Left renal pelvis (tissue), 4 donors: ENCODE results near the gene TIAM2. TPM values are rescaled to one million over a fixed set of nuclear protein-coding genes. Genes with fewer than 3 reads are reported as not detected.
A peak's percentile ranks its signal among the peaks of the same experiment; 100 is the strongest.

ENCODE experiments used
- DNase-seq, 4 donors: peaks; one replicate each; pipeline ENCODE4 v3.0.0-alpha.2; 2013; ENCODE audit warnings: low read depth in 4 of 4, low spot score in 3 of 4
- polyA plus RNA-seq, 4 donors: library from polyadenylated mRNA; unstranded; fragments of 120-200 nt; gene quantifications; one replicate each; pipeline ENCODE4 v1.2.1, GENCODE V29; 2013; ENCODE audit not compliant: insufficient read length in 4 of 4

TIAM2 gene
- polyA plus RNA-seq, 4 donors: 18.4 to 22.2 (median 21.1) TPM

GRCh38 chr6:155054491-155055250, 59.6 kb downstream of the TIAM2 start:
- no peak for DNase-seq

- DNase-seq: no peak
Measured at GRCh38 chr6:155055729-155056128, 60.6 kb downstream of the TIAM2 start.

- DNase-seq: no peak
Measured at GRCh38 chr6:155056756-155057155, 61.6 kb downstream of the TIAM2 start.

GRCh38 chr6:155061381-155061780, 66.3 kb downstream of the TIAM2 start:
- no peak for DNase-seq

GRCh38 chr6:155062866-155063341, 67.8 kb downstream of the TIAM2 start:
- no peak for DNase-seq

- no peak for DNase-seq
Measured at GRCh38 chr6:155064303-155064702, 69.2 kb downstream of the TIAM2 start.

- peak in 1 of 4 donors; percentile 20 for DNase-seq
Measured at GRCh38 chr6:155066361-155066760, 71.2 kb downstream of the TIAM2 start.

GRCh38 chr6:155066921-155067680, 72.0 kb downstream of the TIAM2 start:
- DNase-seq: no peak

- DNase-seq: no peak
Measured at GRCh38 chr6:155067956-155068615, 73.0 kb downstream of the TIAM2 start.

- no peak for DNase-seq
Measured at GRCh38 chr6:155069543-155069942, 74.4 kb downstream of the TIAM2 start.

GRCh38 chr6:155075930-155076695, 81.0 kb downstream of the TIAM2 start:
- DNase-seq: no peak

- no peak for DNase-seq
Measured at GRCh38 chr6:155077331-155077730, 82.2 kb downstream of the TIAM2 start.

GRCh38 chr6:155077784-155078183, 82.7 kb downstream of the TIAM2 start:
- no peak for DNase-seq

GRCh38 chr6:155078331-155078745, 83.2 kb downstream of the TIAM2 start:
- DNase-seq: no peak

- no peak for DNase-seq
Measured at GRCh38 chr6:155079985-155080452, 84.9 kb downstream of the TIAM2 start.

GRCh38 chr6:155080881-155081845, 86.0 kb downstream of the TIAM2 start:
- no peak for DNase-seq

GRCh38 chr6:155084431-155085123, 89.5 kb downstream of the TIAM2 start:
- DNase-seq: no peak

- DNase-seq: no peak
Measured at GRCh38 chr6:155085582-155086257, 90.6 kb downstream of the TIAM2 start.
